DND-41 (cell line): ENCODE measurements around the gene DDC.

Experiments used
- ATAC-seq: fragments of 200-7000 bp; cut with Tn5 transposase; 3 replicates; pipeline ENCODE4 v1.9.1; 2021; ENCODE audit warnings: low read depth; ENCODE audit not compliant: insufficient read depth
- DNase-seq: peaks from one replicate; pipeline ENCODE4 v3.0.0-alpha.2; 2020
- H2AFZ ChIP-seq: 2 replicates; pipeline ENCODE4 v1.6.0; 2012; ENCODE audit warnings: low read depth, low read length
- H3K27ac ChIP-seq: 2 replicates; pipeline ENCODE4 v1.5.1; 2012; ENCODE audit warnings: low read length, inconsistent platforms
- H3K27me3 ChIP-seq: fragments of 200-600 bp; sonication (generic); 2 replicates; pipeline ENCODE4 v1.6.0; 2012; ENCODE audit warnings: low read length, mild to moderate bottlenecking, inconsistent platforms; ENCODE audit not compliant: insufficient read depth, poor library complexity
- H3K36me3 ChIP-seq: 2 replicates; pipeline ENCODE4 v1.5.1; 2012; ENCODE audit warnings: low read length, inconsistent platforms; ENCODE audit not compliant: insufficient read depth
- H3K4me1 ChIP-seq: 2 replicates; pipeline ENCODE4 v1.5.1; 2012; ENCODE audit warnings: mild to moderate bottlenecking, low read length; ENCODE audit not compliant: insufficient read depth
- H3K4me2 ChIP-seq: 2 replicates; pipeline ENCODE4 v1.6.0; 2012; ENCODE audit warnings: mild to moderate bottlenecking, moderate library complexity, low read length, inconsistent platforms; ENCODE audit not compliant: insufficient read depth
- H3K4me3 ChIP-seq, 2 experiments: fragments of 200-600 bp in 1 of 2; shearing (Covaris generic) in 1 of 2; 2 replicates each; pipeline ENCODE4 v1.5.1; 2012 to 2016; ENCODE audit warnings: inconsistent platforms in 2 of 2, low read length in 2 of 2, mild to moderate bottlenecking in 2 of 2, low read depth in 1 of 2, moderate library complexity in 1 of 2
- H3K79me2 ChIP-seq: 2 replicates; pipeline ENCODE4 v1.6.0; 2012; ENCODE audit warnings: low read length, inconsistent platforms; ENCODE audit not compliant: insufficient read depth
- H3K9ac ChIP-seq: 2 replicates; pipeline ENCODE4 v1.6.0; 2012; ENCODE audit warnings: low read depth, mild to moderate bottlenecking, inconsistent platforms, low read length, moderate library complexity
- H3K9me3 ChIP-seq: 2 replicates; pipeline ENCODE4 v1.5.1; 2012; ENCODE audit warnings: low read length, moderate library complexity, mild to moderate bottlenecking, inconsistent platforms; ENCODE audit not compliant: insufficient read depth, severe bottlenecking
- H4K20me1 ChIP-seq: 2 replicates; pipeline ENCODE4 v1.6.0; 2012; ENCODE audit warnings: low read length; ENCODE audit not compliant: insufficient read depth
- CTCF ChIP-seq: IDR thresholded peaks from 2 replicates; pipeline ENCODE4 v1.5.1; 2012; ENCODE audit warnings: borderline replicate concordance, low read length, moderate library complexity, mild to moderate bottlenecking; ENCODE audit not compliant: poor library complexity, severe bottlenecking; ENCODE audit errors: extremely low read depth
- EZH2 ChIP-seq: IDR thresholded peaks from 3 replicates; pipeline ENCODE4 v1.6.1; 2012; ENCODE audit warnings: borderline replicate concordance, low read depth, mild to moderate bottlenecking, moderate library complexity, low read length, inconsistent platforms; ENCODE audit not compliant: severe bottlenecking

The DDC gene

GRCh38 chr7:50591480-50592438 is 26.6 kb upstream of the DDC start:
- no peak overlapping the region for H3K9ac ChIP-seq
- no peaks in the 10 kb centered on the region for H4K20me1 ChIP-seq
- DNase-seq (no peak), ATAC-seq (no peak)
- no peaks in the 10 kb centered on the region for H3K4me1 ChIP-seq
- no peaks in the 10 kb centered on the region for H3K9me3 ChIP-seq
- TF ChIP-seq CTCF (no peak), EZH2 (no peak)
- H3K27ac ChIP-seq = no peak overlapping the region
- H3K4me3 ChIP-seq = no peak overlapping the region
- H2AFZ ChIP-seq = no peak overlapping the region
- H3K36me3 ChIP-seq = no peaks in the 10 kb centered on the region
- H3K4me2 ChIP-seq = no peak overlapping the region
- no peaks in the 10 kb centered on the region for H3K79me2 ChIP-seq
- H3K27me3 ChIP-seq = peaks cover 16% of the 10 kb centered on the region

- no peak overlapping the region for H3K27ac ChIP-seq
- no peak for TF ChIP-seq EZH2
- TF ChIP-seq CTCF = no peak
- no peak overlapping the region for H3K4me2 ChIP-seq
Observed at GRCh38 chr7:50591098-50591479, 25.9 kb upstream of the DDC start.

GRCh38 chr7:50590535-50590934 is 25.3 kb upstream of the DDC start:
- ATAC-seq = no peak
- no peaks in the 10 kb centered on the region for H3K36me3 ChIP-seq
- H3K27ac ChIP-seq = no peak overlapping the region
- no peak overlapping the region for H3K4me3 ChIP-seq
- no peak overlapping the region for H3K4me2 ChIP-seq
- no peak overlapping the region for H2AFZ ChIP-seq
- H3K4me1 ChIP-seq = no peaks in the 10 kb centered on the region
- H4K20me1 ChIP-seq = no peaks in the 10 kb centered on the region
- H3K9ac ChIP-seq = no peak overlapping the region
- no peak for TF ChIP-seq CTCF
- no peak for TF ChIP-seq EZH2
- H3K27me3 ChIP-seq = peaks cover 16% of the 10 kb centered on the region
- H3K79me2 ChIP-seq = no peaks in the 10 kb centered on the region
- H3K9me3 ChIP-seq = no peaks in the 10 kb centered on the region
- DNase-seq = no peak

More at GRCh38 chr7:50591098-50591479, 25.9 kb upstream of the DDC start:
- no peak overlapping the region for H2AFZ ChIP-seq
- H3K36me3 ChIP-seq = no peaks in the 10 kb centered on the region
- ATAC-seq = no peak
- H4K20me1 ChIP-seq = no peaks in the 10 kb centered on the region
- H3K4me3 ChIP-seq = no peak overlapping the region
- no peaks in the 10 kb centered on the region for H3K9me3 ChIP-seq
- peaks cover 16% of the 10 kb centered on the region for H3K27me3 ChIP-seq
- no peaks in the 10 kb centered on the region for H3K4me1 ChIP-seq
- H3K9ac ChIP-seq = no peak overlapping the region
- no peaks in the 10 kb centered on the region for H3K79me2 ChIP-seq
- DNase-seq = no peak
